PC-9 (cell line): ENCODE measurements around the gene SLC23A1.
"Not testable (repeated sequence)": the region's sequence is repeated elsewhere in the genome, so short reads cannot be mapped to it uniquely, and the experiment has no call there.

Experiments
- CTCF ChIP-seq: fragments of 200-600 bp; sonication (generic); conservative IDR thresholded peaks from 2 replicates; pipeline ENCODE4 v1.6.1; 2017; ENCODE audit warnings: mixed run types, antibody characterized with exemption, mild to moderate bottlenecking, moderate library complexity
- EZH2 ChIP-seq: fragments of 200-600 bp; sonication (generic); IDR thresholded peaks from 2 replicates; pipeline ENCODE4 v1.8.0; 2017; ENCODE audit warnings: antibody characterized with exemption, low read depth

DNA sequence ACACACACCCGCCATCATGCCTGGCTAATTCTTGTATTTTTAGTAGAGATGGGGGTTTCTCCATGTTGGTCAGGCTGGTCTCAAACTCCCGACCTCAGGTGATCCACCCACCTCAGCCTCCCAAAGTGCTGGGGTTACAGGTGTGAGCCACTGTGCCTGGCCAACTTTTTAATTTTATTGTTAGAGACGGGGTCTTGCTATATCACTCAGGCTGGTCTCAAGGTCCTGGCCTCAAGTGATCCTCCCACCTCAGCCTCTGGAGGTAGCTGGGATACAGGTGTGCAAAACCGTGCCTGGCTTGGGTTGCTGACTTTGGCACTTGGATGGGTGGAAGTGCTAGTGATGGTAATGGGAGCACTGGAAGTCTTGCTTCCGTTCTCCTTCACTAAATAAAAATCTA, 26.0 kb upstream of the SLC23A1 start:
- TF ChIP-seq CTCF, EZH2: not testable (repeated sequence)
